HEK293 (cell line): Measurements from ENCODE around the gene CDH8.

Experiments used
- CTCF ChIA-PET: fragments of 350-600 bp; formaldehyde crosslinking; extraction: SDS; loops from one replicate; lab custom pipeline; 2021; ENCODE audit warnings: antibody characterized with exemption; lab: Yijun Ruan, JAX
- POLR2A ChIA-PET: fragments of 300-600 bp; formaldehyde crosslinking; extraction: SDS; loops from one replicate; lab custom pipeline; 2020; ENCODE audit warnings: antibody characterized with exemption, inconsistent platforms; lab: Yijun Ruan, JAX
- H3K27ac ChIP-seq: fragments of 200-500 bp; sonication (Bioruptor generic); 2 replicates; pipeline ENCODE4 v1.5.1; 2014; ENCODE audit warnings: low read depth, low read length, control low read depth, inconsistent platforms; ENCODE audit errors: extremely low read depth
- H3K36me3 ChIP-seq, 2 experiments: fragments of 200-500 bp in 1 of 2; sonication (Bioruptor generic) in 1 of 2; 1 replicate in 1 of 2; 2 replicates in 1 of 2; pipeline ENCODE4 v1.5.1; 2014 to 2017; ENCODE audit warnings: inconsistent platforms in 2 of 2, low read length in 2 of 2; ENCODE audit not compliant: control insufficient read depth in 2 of 2, insufficient read depth in 1 of 2
- H3K4me1 ChIP-seq: fragments of 200-500 bp; sonication (Bioruptor generic); 2 replicates; pipeline ENCODE4 v1.5.1; 2014; ENCODE audit warnings: mild to moderate bottlenecking, low read length, inconsistent platforms; ENCODE audit not compliant: control insufficient read depth, insufficient read depth
- H3K4me3 ChIP-seq: 2 replicates; pipeline ENCODE4 v1.5.1; 2011; ENCODE audit warnings: low read depth, mild to moderate bottlenecking, control low read depth, low read length, moderate library complexity
- H3K9me3 ChIP-seq: fragments of 200-500 bp; sonication (Bioruptor generic); 2 replicates; pipeline ENCODE4 v1.5.1; 2014; ENCODE audit warnings: low read depth, low read length, inconsistent platforms; ENCODE audit not compliant: control insufficient read depth, insufficient read depth
- KLF10 ChIP-seq: fragments of 450-650 bp; IDR thresholded peaks from 2 replicates; pipeline ENCODE4 v1.5.1; 2018; ENCODE audit warnings: missing biosample characterization, mild to moderate bottlenecking, missing genetic modification characterization
- OVOL3 ChIP-seq: fragments of 450-650 bp; formaldehyde crosslinking; IDR thresholded peaks from 2 replicates; pipeline ENCODE4 v1.5.1; 2016; ENCODE audit warnings: missing biosample characterization, missing genetic modification characterization
- RBAK ChIP-seq: fragments of 450-650 bp; formaldehyde crosslinking; IDR thresholded peaks from 2 replicates; pipeline ENCODE4 v1.5.1; 2016; ENCODE audit warnings: missing biosample characterization, missing genetic modification characterization
- ZNF10 ChIP-seq: fragments of 450-650 bp; formaldehyde crosslinking; IDR thresholded peaks from 2 replicates; pipeline ENCODE4 v1.5.1; 2017; ENCODE audit warnings: missing biosample characterization, missing genetic modification characterization
- ZNF169 ChIP-seq: fragments of 450-650 bp; formaldehyde crosslinking; IDR thresholded peaks from 2 replicates; pipeline ENCODE4 v1.5.1; 2016; ENCODE audit warnings: missing biosample characterization, missing genetic modification characterization
- ZNF211 ChIP-seq: fragments of 450-650 bp; formaldehyde crosslinking; IDR thresholded peaks from 2 replicates; pipeline ENCODE4 v1.5.1; 2016; ENCODE audit warnings: low read depth, missing biosample characterization, missing genetic modification characterization
- ZNF335 ChIP-seq: fragments of 450-650 bp; formaldehyde crosslinking; conservative IDR thresholded peaks from 2 replicates; pipeline ENCODE4 v1.5.1; 2016; ENCODE audit warnings: missing biosample characterization, missing genetic modification characterization
- ZNF404 ChIP-seq: fragments of 450-650 bp; formaldehyde crosslinking; IDR thresholded peaks from 2 replicates; pipeline ENCODE4 v1.5.1; 2017; ENCODE audit warnings: missing biosample characterization, missing genetic modification characterization
- ZNF530 ChIP-seq: fragments of 450-650 bp; formaldehyde crosslinking; IDR thresholded peaks from 2 replicates; pipeline ENCODE4 v1.5.1; 2016; ENCODE audit warnings: low read depth, missing biosample characterization, missing genetic modification characterization
- ZNF560 ChIP-seq: fragments of 450-650 bp; formaldehyde crosslinking; IDR thresholded peaks from 2 replicates; pipeline ENCODE4 v1.5.1; 2017; ENCODE audit warnings: missing biosample characterization, missing genetic modification characterization, borderline replicate concordance
- ZNF658 ChIP-seq: fragments of 450-650 bp; formaldehyde crosslinking; IDR thresholded peaks from 2 replicates; pipeline ENCODE4; 2016; ENCODE audit warnings: missing biosample characterization, missing genetic modification characterization
- ZNF664 ChIP-seq: fragments of 450-650 bp; formaldehyde crosslinking; IDR thresholded peaks from 2 replicates; pipeline ENCODE4 v1.5.1; 2016; ENCODE audit warnings: missing biosample characterization, missing genetic modification characterization
- ZNF76 ChIP-seq: fragments of 450-650 bp; formaldehyde crosslinking; IDR thresholded peaks from 2 replicates; pipeline ENCODE4; 2016; ENCODE audit warnings: low read depth, missing biosample characterization, missing genetic modification characterization, borderline replicate concordance
- ZNF777 ChIP-seq: fragments of 450-650 bp; formaldehyde crosslinking; IDR thresholded peaks from 2 replicates; pipeline ENCODE4 v1.5.1; 2017; ENCODE audit warnings: missing biosample characterization, missing genetic modification characterization, borderline replicate concordance
- ZNF785 ChIP-seq: fragments of 450-650 bp; formaldehyde crosslinking; IDR thresholded peaks from 2 replicates; pipeline ENCODE4 v1.5.1; 2016; ENCODE audit warnings: missing biosample characterization, missing genetic modification characterization
- TF ChIP-seq, protein P1 (sequence below): fragments of 450-650 bp; formaldehyde crosslinking; IDR thresholded peaks from 2 replicates; pipeline ENCODE4 v1.5.1; 2016; ENCODE audit warnings: missing biosample characterization, missing genetic modification characterization
- TF ChIP-seq, protein P2 (sequence below): fragments of 450-650 bp; formaldehyde crosslinking; IDR thresholded peaks from 2 replicates; pipeline ENCODE4 v1.5.1; 2016; ENCODE audit warnings: missing biosample characterization, missing genetic modification characterization, borderline replicate concordance

Gene CDH8

DNA sequence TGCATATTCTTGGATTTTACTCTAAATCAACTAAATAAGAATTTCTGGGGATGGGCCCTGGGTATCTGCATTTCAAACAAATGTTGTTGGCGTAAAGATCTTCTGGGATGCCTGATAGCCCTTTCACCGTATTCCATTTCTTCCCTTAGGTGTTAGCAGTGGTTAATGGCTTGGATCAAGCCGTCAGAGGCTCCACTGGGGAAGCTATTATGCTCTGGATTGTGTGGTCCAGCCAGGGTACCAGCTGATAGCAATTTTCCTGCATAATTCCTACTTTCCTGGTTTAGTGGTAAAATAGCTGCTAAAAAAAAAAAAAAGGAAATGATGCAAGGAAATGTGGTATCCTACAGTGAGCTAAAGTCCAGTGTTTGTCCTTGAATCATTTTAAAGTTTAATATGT is 365.1 kb downstream of the CDH8 start (continued):
- TF ChIP-seq OVOL3 (tag by site-specific recombination) (no peak), ZNF777 (tag by site-specific recombination) (no peak), ZNF404 (no peak), ZNF785 (tag by site-specific recombination) (no peak), KLF10 (tag by site-specific recombination) (no peak)
- TF ChIP-seq, protein P1, sequence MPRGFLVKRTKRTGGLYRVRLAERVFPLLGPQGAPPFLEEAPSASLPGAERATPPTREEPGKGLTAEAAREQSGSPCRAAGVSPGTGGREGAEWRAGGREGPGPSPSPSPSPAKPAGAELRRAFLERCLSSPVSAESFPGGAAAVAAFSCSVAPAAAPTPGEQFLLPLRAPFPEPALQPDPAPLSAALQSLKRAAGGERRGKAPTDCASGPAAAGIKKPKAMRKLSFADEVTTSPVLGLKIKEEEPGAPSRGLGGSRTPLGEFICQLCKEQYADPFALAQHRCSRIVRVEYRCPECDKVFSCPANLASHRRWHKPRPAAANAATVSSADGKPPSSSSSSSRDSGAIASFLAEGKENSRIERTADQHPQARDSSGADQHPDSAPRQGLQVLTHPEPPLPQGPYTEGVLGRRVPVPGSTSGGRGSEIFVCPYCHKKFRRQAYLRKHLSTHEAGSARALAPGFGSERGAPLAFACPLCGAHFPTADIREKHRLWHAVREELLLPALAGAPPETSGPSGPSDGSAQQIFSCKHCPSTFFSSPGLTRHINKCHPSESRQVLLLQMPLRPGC (tag by site-specific recombination): no peak
- TF ChIP-seq, all 188 proteins: peak for 0

DNA sequence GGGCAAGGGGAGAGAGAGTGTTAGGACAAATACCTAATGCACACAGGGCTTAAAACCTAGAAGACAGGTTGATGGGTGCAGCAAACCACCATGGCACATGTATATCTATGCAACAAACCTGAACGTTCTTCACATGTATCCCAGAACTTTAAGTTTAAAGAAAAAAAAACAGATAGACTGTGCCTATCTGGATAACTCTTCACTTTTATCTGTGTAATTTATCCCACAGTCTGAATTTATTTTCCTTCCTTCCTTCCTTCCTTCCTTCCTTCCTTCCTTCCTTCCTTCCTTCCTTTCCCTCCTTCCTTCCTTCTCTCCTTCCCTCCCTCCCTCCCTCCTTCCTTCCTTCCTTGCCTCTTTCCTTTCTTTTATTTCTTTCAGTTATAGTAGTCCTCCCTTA is 370.7 kb downstream of the CDH8 start:
- no peak overlapping the region for H3K4me3 ChIP-seq
- no peaks in the 10 kb centered on the region for H3K36me3 ChIP-seq
- ChIA-PET POLR2A (no interaction called here), CTCF (no interaction called here)
- H3K9me3 ChIP-seq: no peaks in the 10 kb centered on the region
- no peak overlapping the region for H3K27ac ChIP-seq
- H3K4me1 ChIP-seq: no peaks in the 10 kb centered on the region
- no peak for TF ChIP-seq ZNF530
- TF ChIP-seq, protein P1 (tag by site-specific recombination): no peak
- TF ChIP-seq RBAK: no peak
- TF ChIP-seq ZNF658 (tag by site-specific recombination): no peak
- no peak for TF ChIP-seq ZNF10 (tag by site-specific recombination)
- TF ChIP-seq ZNF169 (tag by site-specific recombination): no peak
- no peak for TF ChIP-seq ZNF560 (tag by site-specific recombination)
- TF ChIP-seq ZNF211 (tag by site-specific recombination): no peak
- TF ChIP-seq, all 188 proteins: peak for 0

DNA sequence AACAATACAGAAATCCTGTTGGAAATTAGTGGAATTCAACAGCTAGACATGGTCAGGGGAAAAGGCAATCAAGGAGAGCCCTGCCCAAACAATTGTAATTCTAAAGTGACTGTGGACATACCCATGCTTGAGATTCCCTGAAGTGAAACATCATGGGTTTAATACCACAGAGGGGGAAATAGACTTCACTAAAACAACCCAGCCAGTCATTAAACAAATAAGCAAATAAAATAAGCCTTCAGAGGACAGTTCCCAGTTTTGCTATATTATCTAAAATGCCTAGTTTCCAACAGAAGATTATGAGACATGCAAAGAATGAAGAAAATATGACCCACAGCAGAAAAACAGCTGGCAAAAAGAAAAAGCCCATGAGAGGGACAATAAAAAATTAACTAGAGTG is 376.3 kb downstream of the CDH8 start:
- no peaks in the 10 kb centered on the region for H3K36me3 ChIP-seq
- H3K27ac ChIP-seq: no peak overlapping the region
- H3K4me1 ChIP-seq: no peaks in the 10 kb centered on the region
- no peaks in the 10 kb centered on the region for H3K9me3 ChIP-seq
- CTCF ChIA-PET: no interaction called here
- TF ChIP-seq ZNF76 (tag by site-specific recombination) (no peak), ZNF664 (no peak), ZNF335 (tag by site-specific recombination) (no peak)
- TF ChIP-seq, protein P2, sequence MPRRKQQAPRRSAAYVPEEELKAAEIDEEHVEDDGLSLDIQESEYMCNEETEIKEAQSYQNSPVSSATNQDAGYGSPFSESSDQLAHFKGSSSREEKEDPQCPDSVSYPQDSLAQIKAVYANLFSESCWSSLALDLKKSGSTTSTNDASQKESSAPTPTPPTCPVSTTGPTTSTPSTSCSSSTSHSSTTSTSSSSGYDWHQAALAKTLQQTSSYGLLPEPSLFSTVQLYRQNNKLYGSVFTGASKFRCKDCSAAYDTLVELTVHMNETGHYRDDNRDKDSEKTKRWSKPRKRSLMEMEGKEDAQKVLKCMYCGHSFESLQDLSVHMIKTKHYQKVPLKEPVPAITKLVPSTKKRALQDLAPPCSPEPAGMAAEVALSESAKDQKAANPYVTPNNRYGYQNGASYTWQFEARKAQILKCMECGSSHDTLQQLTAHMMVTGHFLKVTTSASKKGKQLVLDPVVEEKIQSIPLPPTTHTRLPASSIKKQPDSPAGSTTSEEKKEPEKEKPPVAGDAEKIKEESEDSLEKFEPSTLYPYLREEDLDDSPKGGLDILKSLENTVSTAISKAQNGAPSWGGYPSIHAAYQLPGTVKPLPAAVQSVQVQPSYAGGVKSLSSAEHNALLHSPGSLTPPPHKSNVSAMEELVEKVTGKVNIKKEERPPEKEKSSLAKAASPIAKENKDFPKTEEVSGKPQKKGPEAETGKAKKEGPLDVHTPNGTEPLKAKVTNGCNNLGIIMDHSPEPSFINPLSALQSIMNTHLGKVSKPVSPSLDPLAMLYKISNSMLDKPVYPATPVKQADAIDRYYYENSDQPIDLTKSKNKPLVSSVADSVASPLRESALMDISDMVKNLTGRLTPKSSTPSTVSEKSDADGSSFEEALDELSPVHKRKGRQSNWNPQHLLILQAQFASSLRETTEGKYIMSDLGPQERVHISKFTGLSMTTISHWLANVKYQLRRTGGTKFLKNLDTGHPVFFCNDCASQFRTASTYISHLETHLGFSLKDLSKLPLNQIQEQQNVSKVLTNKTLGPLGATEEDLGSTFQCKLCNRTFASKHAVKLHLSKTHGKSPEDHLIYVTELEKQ (tag by site-specific recombination): no peak
- TF ChIP-seq, all 188 proteins: peak for 0
- H3K4me3 ChIP-seq: no peak overlapping the region
- POLR2A ChIA-PET: no interaction called here
